Activated CD4-positive, alpha-beta T cell treated with anti-CD3 and anti-CD28 coated beads, Interleukin-2, amount 50 U/mL, for 1 hour (primary cell): ENCODE results near the gene ERCC5.

ENCODE experiments used
- DNase-seq: peaks from one replicate; pipeline ENCODE4 v3.0.0-alpha.2; 2020

The ERCC5 gene

GRCh38 chr13:102846261-102847015 lies 606 bp downstream of the ERCC5 start:
- peak; percentile 53 for DNase-seq

- DNase-seq, result no peak
These were observed 1.7 kb downstream of the ERCC5 start for GRCh38 chr13:102847272-102848234.

GRCh38 chr13:102848956-102849355 lies 3.1 kb downstream of the ERCC5 start:
- no peak for DNase-seq

GRCh38 chr13:102852556-102852955 lies 6.7 kb downstream of the ERCC5 start:
- no peak for DNase-seq

- no peak for DNase-seq
These were observed 8.8 kb downstream of the ERCC5 start for GRCh38 chr13:102854675-102855074.

GRCh38 chr13:102856557-102856956 lies 10.7 kb downstream of the ERCC5 start:
- no peak for DNase-seq

GRCh38 chr13:102862624-102863210 lies 16.9 kb downstream of the ERCC5 start:
- DNase-seq, result no peak

DNA sequence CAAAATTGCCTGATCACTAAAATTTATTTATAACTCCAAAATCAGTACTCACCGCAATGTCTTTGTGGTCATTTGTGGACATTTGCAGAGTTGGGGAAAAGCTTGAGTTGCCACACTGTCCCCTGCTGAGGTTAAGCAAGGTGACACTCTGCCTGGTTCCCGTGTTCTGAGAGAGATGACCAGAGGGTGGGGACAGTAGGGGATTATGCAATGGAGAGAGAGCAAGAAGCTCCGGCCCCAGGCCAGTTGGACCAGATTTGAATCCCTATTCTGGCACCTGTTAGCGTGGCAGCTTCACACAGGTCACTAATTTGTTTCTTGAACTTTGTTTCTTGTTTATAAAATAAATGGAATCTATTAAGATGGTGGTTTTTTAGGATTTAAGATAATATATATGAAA lies 17.8 kb downstream of the ERCC5 start:
- DNase-seq, result no peak

GRCh38 chr13:102868366-102868936 lies 22.6 kb downstream of the ERCC5 start:
- no peak for DNase-seq

DNA sequence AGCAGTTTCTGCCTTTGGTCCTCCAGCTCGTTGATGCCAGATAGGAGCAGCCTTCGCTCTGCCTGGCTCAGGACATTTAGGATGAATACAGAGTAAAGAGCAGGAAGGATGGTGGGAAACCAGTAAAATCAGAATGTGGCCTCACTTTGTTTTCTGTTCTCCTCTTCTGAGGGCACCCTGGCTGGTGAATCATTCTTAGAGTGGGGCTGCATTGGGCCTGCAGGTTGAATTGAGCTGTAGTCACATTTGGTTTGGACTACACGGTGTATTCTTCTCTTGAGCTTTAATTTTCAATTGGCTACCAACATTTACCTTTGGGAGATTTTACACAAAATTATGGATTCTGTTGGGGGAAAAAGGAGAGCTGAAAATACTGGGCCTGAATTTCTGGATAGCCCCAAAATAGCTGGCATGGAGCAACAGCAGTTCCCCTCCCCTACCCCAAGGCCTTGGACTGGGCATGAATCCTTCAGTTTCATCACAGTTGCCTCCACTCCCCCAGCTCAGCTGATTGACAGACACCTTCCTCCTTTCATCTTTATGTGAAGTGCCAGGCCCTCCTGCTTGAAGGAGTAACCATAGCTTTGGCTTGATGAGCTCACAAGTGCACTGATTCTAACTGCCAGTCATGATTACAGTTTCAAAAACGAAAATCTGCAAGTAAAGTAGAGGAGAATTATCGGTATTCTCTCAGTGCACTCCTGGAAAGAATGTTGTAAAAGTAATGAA lies 24.3 kb downstream of the ERCC5 start:
- no peak for DNase-seq

DNA sequence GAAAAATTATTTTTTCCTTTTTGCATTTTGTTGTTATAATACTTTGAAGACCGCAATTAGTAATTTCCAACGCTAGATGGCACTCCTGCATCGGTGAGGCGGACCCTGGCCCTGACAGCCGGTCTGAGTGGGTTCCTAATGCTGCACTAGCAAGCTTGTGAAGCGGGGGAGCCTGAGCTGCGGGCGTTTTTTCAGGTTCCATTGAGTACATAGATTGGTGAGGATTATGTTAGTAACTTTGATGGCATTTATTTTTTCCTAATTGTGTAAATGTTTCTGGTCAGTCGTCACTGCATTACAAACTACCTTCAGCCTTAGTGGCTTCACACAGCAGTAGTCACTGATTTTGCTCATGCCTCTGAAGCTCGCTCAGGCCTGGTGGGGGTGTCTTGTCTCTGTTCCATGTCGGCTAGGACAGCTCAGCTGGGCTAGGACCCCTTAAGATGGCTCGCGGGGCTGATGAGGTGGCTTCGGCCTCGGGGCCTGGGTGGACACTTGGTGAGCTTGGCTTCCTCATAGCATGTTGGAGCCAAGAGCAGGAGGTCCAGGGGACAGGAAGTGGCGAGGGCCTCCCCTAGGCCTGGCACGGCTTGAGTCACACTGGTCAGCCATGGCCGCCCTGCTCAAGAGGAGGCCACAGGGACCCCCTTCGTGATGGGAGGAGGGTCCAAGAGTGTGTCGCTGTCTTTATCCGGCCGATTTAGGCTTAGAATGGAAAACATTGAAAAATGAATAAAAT lies 25.0 kb downstream of the ERCC5 start:
- peak; percentile 35 for DNase-seq

DNA sequence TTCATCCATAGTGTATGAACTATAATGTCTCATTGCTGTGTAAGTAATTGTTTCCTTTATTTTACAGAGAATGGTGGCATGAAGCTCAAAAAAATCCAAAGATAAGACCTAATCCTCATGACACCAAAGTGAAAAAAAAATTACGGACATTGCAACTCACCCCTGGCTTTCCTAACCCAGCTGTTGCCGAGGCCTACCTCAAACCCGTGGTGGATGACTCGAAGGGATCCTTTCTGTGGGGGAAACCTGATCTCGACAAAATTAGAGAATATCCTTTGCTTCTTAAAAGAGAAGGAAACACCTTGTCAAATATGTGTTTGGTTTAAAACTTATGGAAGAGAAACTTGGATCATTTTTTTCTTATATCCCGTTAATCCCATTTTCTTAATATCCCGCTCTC lies 26.3 kb downstream of the ERCC5 start:
- DNase-seq, result no peak

DNA sequence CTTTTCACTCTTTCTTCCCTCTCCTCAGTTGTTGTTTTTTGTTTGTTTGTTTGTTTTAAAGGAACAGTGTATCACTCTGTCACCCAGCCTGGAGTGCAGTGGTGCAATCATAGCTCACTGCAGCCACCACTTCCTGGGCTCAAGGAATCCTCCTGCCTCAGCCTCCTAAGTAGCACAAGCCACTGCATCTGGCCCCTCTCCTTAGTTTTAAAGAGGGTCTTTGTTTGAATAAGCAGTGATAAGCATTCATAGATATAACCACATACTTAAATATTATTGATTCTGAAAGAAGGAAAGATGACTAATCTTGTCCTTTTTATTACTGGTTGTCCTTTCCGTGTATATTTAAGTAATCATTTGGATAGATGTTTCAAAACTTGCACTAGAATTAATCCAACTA lies 26.7 kb downstream of the ERCC5 start:
- DNase-seq, result no peak

GRCh38 chr13:102873653-102874052 lies 27.8 kb downstream of the ERCC5 start:
- DNase-seq, result no peak

- DNase-seq, result no peak
These were observed 29.4 kb downstream of the ERCC5 start for GRCh38 chr13:102875256-102875655.

GRCh38 chr13:102877303-102877702 lies 31.5 kb downstream of the ERCC5 start:
- no peak for DNase-seq

DNA sequence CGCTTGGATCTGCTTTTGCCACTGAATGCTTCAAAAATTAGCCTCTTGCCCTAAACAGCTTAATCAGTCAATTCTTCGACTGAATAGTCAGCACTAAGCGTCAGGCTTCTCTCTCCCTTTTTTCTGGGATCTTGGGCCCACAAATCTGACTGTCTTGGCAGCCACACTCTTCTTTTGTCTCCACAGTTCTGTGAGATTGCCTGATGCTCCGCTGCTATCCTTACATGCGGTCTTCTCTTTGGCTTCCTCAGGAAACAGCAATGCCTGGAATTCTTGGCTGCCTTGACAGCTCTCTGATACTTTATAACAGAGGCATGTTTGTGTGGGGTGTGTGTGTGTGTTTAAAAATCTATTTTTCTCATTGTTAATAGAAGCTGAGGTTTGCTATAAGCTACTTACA lies 32.6 kb downstream of the ERCC5 start:
- DNase-seq, result no peak

GRCh38 chr13:102879793-102880499 lies 34.1 kb downstream of the ERCC5 start:
- no peak for DNase-seq

GRCh38 chr13:102881819-102882686 lies 36.2 kb downstream of the ERCC5 start:
- DNase-seq, result no peak

- no peak for DNase-seq
These were observed 46.7 kb downstream of the ERCC5 start for GRCh38 chr13:102892503-102892902.
